Peyer's patch (tissue), 4 donors: ENCODE measurements around the gene DCAF6.
A peak's percentile ranks its signal among the peaks of the same experiment; 100 is the strongest.

Source experiments
- POLR2A ChIP-seq, 2 donors: fragments of 450-650 bp; IDR thresholded peaks; one replicate each; pipeline ENCODE4 v1.5.1; 2017; ENCODE audit warnings: antibody characterized with exemption in 2 of 2, mild to moderate bottlenecking in 2 of 2, moderate library complexity in 2 of 2
- TF ChIP-seq, protein P1 (sequence below), 6 experiments: fragments of 450-650 bp in 4 of 6; fragments of 200-600 bp in 2 of 6; sonication (generic) in 1 of 6; IDR thresholded peaks; one replicate each; pipeline ENCODE4 v1.5.1; 2017 to 2019; ENCODE audit warnings: antibody characterized with exemption in 6 of 6, mild to moderate bottlenecking in 3 of 6, moderate library complexity in 1 of 6

DNA sequence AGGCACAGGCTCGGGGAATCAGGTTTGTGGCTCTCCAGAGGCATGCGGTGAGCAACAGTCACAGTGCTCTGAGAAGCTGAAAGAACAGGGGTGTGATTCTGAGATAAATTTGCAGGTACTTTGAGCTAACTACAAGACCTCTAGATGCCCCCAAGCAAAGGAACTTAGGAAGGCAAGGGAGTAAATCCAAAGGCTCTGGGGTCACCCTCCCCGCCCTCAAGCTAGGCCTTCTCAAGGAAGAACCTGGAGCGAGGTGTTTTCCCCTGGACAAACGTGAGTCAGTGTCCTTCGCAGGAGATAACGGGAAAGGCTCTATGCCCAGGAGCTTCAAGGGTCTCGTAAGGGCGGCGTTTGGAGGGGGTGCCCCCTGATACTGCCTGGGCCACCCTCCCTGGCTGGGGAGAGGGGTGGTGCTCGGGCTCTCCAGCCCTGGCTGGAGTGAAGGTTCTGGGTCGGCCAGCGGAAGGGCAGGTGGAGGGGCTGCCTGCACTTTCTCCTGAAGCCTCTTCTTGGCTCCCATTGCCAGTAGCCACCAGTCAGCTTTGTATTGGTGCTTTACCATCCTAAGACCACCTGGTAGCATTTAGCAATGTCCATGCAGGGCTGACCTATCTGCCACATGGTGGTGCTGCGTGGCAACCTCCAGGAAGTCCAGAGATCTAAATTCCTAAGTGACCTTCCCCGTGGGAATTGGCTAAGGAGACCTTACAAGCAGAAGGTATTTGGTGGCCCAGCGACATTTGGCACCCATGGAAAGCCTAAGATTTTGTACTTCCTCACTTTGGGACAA lies 156.3 kb downstream of the DCAF6 start:
- no peak for TF ChIP-seq POLR2A (IDR thresholded peaks at IDR 0.05)
- TF ChIP-seq, protein P1, sequence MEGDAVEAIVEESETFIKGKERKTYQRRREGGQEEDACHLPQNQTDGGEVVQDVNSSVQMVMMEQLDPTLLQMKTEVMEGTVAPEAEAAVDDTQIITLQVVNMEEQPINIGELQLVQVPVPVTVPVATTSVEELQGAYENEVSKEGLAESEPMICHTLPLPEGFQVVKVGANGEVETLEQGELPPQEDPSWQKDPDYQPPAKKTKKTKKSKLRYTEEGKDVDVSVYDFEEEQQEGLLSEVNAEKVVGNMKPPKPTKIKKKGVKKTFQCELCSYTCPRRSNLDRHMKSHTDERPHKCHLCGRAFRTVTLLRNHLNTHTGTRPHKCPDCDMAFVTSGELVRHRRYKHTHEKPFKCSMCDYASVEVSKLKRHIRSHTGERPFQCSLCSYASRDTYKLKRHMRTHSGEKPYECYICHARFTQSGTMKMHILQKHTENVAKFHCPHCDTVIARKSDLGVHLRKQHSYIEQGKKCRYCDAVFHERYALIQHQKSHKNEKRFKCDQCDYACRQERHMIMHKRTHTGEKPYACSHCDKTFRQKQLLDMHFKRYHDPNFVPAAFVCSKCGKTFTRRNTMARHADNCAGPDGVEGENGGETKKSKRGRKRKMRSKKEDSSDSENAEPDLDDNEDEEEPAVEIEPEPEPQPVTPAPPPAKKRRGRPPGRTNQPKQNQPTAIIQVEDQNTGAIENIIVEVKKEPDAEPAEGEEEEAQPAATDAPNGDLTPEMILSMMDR (IDR thresholded peaks at IDR 0.05), result peak in 3 of 6 experiments; percentile 7 to 15 (median 10)
